Activated CD8-positive, alpha-beta T cell treated with anti-CD3 and anti-CD28 coated beads for 36 hours (primary cell): ENCODE data around the gene NDUFA7. TPM values are rescaled to one million over a fixed set of nuclear protein-coding genes. Genes with fewer than 3 reads are reported as not detected.

ENCODE experiments used
- ATAC-seq: fragments of 200-7000 bp; cut with Tn5 transposase; one replicate; pipeline ENCODE4 v1.10.0; 2021; ENCODE audit warnings: mild to moderate bottlenecking, moderate library complexity
- CTCF ChIA-PET: fragments of 350-600 bp; sonication (Branson Sonifier 250); formaldehyde crosslinking; loops from one replicate; lab custom pipeline; 2021; ENCODE audit warnings: antibody characterized with exemption; lab: Charles Lee
- POLR2A ChIA-PET: fragments of 350-600 bp; sonication (Branson Sonifier 250); formaldehyde crosslinking; loops from one replicate; lab custom pipeline; 2021; ENCODE audit warnings: antibody characterized with exemption; lab: Charles Lee
- DNase-seq: peaks from one replicate; pipeline ENCODE4 v3.0.0-alpha.2; 2020
- H3K27ac Mint-ChIP-seq: one replicate; pipeline ENCODE4 v1.8.0; 2021; ENCODE audit warnings: mild to moderate bottlenecking, mixed read lengths
- H3K27me3 Mint-ChIP-seq: one replicate; pipeline ENCODE4 v1.8.0; 2021; ENCODE audit warnings: mixed read lengths
- H3K36me3 Mint-ChIP-seq: one replicate; pipeline ENCODE4 v1.8.0; 2021; ENCODE audit warnings: low read depth, mixed read lengths
- H3K4me1 Mint-ChIP-seq: one replicate; pipeline ENCODE4 v1.8.0; 2021; ENCODE audit warnings: low read depth, mixed read lengths
- H3K4me3 Mint-ChIP-seq: one replicate; pipeline ENCODE4 v1.8.0; 2021; ENCODE audit warnings: mild to moderate bottlenecking, moderate library complexity, mixed read lengths
- H3K9me3 Mint-ChIP-seq: one replicate; pipeline ENCODE4 v1.8.0; 2021; ENCODE audit warnings: mixed read lengths
- intact Hi-C: fragments of 100-400 bp; cut with micrococcal nuclease; formaldehyde crosslinking; loops from one replicate; pipeline ENCODE4 v1.10.0; 2022
- total RNA-seq, 2 experiments: library from RNA; stranded (reverse); gene quantifications; one replicate each; pipeline ENCODE4 v1.2.3, GENCODE V29; 2021
- TF ChIP-seq, protein P1 (sequence below): fragments of 200-600 bp; IDR thresholded peaks from one replicate; pipeline ENCODE4 v1.8.0; 2022; ENCODE audit warnings: antibody characterized with exemption, mild to moderate bottlenecking

The NDUFA7 gene
- total RNA-seq, 2 experiments from 2014 or later, result 72.2 to 84.3 TPM

DNA sequence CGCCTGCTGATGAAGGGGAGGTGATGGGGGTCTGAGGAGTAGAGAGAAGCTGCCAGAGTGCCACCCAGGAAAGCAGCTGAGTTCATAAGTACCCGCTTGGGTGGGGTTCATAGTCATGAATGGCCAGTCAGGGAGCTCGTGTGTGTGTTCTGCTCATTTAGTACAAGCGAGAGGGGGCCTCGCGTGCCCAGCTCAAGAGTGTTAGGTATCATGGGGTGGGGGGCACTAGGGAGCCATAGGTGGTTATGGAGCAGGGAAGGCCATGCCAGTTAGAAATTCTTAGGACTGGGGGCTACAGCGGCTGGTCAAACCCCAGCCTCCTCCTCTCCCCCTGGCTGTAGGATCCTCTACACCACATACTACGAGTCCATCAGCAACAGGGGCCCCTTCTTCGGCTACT, 59.8 kb downstream of the NDUFA7 start:
- no peak for ATAC-seq
- Mint-ChIP-seq H3K4me3 (no peak overlapping the region), H3K36me3 (peaks cover 10% of the 10 kb centered on the region), H3K27me3 (no peaks in the 10 kb centered on the region), H3K4me1 (peaks cover 20% of the 10 kb centered on the region), H3K9me3 (no peaks in the 10 kb centered on the region), H3K27ac (no peak overlapping the region)
- ChIA-PET POLR2A (interaction anchor here (0.6 kb wide), 1 partner anchor 354 kb away, joined by 3 read pairs; no protein-coding TSS in a partner anchor), CTCF (interaction anchor here (1.1 kb wide), 1 partner anchor 9 kb away, joined by 4 read pairs; no protein-coding TSS in a partner anchor)
- no peak for DNase-seq
- intact Hi-C loops, result no loop called here
- TF ChIP-seq, protein P1, sequence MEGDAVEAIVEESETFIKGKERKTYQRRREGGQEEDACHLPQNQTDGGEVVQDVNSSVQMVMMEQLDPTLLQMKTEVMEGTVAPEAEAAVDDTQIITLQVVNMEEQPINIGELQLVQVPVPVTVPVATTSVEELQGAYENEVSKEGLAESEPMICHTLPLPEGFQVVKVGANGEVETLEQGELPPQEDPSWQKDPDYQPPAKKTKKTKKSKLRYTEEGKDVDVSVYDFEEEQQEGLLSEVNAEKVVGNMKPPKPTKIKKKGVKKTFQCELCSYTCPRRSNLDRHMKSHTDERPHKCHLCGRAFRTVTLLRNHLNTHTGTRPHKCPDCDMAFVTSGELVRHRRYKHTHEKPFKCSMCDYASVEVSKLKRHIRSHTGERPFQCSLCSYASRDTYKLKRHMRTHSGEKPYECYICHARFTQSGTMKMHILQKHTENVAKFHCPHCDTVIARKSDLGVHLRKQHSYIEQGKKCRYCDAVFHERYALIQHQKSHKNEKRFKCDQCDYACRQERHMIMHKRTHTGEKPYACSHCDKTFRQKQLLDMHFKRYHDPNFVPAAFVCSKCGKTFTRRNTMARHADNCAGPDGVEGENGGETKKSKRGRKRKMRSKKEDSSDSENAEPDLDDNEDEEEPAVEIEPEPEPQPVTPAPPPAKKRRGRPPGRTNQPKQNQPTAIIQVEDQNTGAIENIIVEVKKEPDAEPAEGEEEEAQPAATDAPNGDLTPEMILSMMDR, result no peak

Other genes with a start within 250 kb of the NDUFA7 start
- under 1 TPM in 1 of 2 experiments, not detected in 1; 0.02 TPM for gene FBN3, start 171.8 kb downstream of the NDUFA7 start, total RNA-seq
- 10 to 100 TPM; 15.5 to 19.7 TPM for gene CERS4, start 112.0 kb downstream of the NDUFA7 start, total RNA-seq
- gene CD320, start 13.0 kb downstream of the NDUFA7 start, total RNA-seq, result 10 to 100 TPM; 59.0 to 62.2 TPM
- gene RPS28, start 121 bp upstream of the NDUFA7 start, total RNA-seq, result 1,000 to 10,000 TPM; 2,450 to 2,492 TPM
- 1 to 10 TPM; 3.6 TPM for gene KANK3, start 21.9 kb upstream of the NDUFA7 start, total RNA-seq
- 10 to 100 TPM; 26.8 to 27.8 TPM for gene ANGPTL4, start 42.8 kb upstream of the NDUFA7 start, total RNA-seq
- 10 to 100 TPM; 74.3 to 77.4 TPM for gene RAB11B, start 69.0 kb upstream of the NDUFA7 start, total RNA-seq
- 1 to 10 TPM; 8.0 to 8.6 TPM for gene MARCHF2, start 91.9 kb upstream of the NDUFA7 start, total RNA-seq
- 100 to 1,000 TPM; 242 to 254 TPM for gene HNRNPM, start 123.6 kb upstream of the NDUFA7 start, total RNA-seq
- 1 to 10 TPM in 1 of 2 experiments, under 1 TPM in 1; 0.74 to 1.1 TPM for gene PRAM1, start 181.3 kb upstream of the NDUFA7 start, total RNA-seq
- 10 to 100 TPM; 21.6 to 24.0 TPM for gene ZNF414, start 192.8 kb upstream of the NDUFA7 start, total RNA-seq